Epithelial cell of proximal tubule (primary cell): Measurements from ENCODE around the gene PRKD3. TPM values are rescaled to one million over a fixed set of nuclear protein-coding genes. Genes with fewer than 3 reads are reported as not detected.

Experiments used
- DNase-seq: peaks from one replicate; pipeline ENCODE4 v3.0.0-alpha.2; 2011; ENCODE audit warnings: low read depth
- H3K4me3 ChIP-seq: 2 replicates; pipeline ENCODE4 v1.5.1; 2011; ENCODE audit warnings: low read depth, mild to moderate bottlenecking, low read length
- CTCF ChIP-seq: conservative IDR thresholded peaks from 2 replicates; pipeline ENCODE4 v1.5.1; 2012; ENCODE audit warnings: low read depth, mild to moderate bottlenecking, low read length
- total RNA-seq: library from RNA; depleted of rRNA; stranded (reverse); fragments of >200 nt; gene quantifications from 2 replicates; pipeline ENCODE4 v1.2.3, GENCODE V29; 2015

Gene PRKD3
- total RNA-seq, 1 donor from 2014 or later = 31.8 TPM

GRCh38 chr2:37323781-37324535 is 675 bp downstream of the PRKD3 start:
- H3K4me3 ChIP-seq = peak overlapping the region; percentile 89
- no peak for TF ChIP-seq CTCF
- DNase-seq = no peak

GRCh38 chr2:37323176-37323780 is 1.4 kb downstream of the PRKD3 start:
- TF ChIP-seq CTCF = no peak
- no peak for DNase-seq
- peak overlapping the region; percentile 89 for H3K4me3 ChIP-seq

DNA sequence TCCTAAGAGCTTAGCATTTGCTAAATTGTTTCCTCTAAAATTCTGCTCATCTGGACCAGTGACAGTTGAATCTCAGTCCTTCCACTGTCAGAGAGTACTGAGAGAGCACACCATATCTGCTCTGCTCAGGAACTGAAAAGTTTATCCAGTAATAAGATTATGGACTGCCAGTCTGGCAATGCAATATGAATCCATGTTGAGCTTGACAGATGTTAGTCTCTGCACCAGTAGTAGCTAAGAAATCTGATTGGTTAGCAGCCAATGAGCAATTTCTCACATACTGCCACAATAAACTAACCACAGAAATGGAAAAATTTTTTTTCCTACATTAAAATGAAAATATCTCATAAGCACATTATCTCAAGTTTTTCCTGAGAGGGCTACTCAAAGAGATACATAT is 2.3 kb downstream of the PRKD3 start:
- DNase-seq = no peak
- no peak overlapping the region for H3K4me3 ChIP-seq
- no peak for TF ChIP-seq CTCF

DNA sequence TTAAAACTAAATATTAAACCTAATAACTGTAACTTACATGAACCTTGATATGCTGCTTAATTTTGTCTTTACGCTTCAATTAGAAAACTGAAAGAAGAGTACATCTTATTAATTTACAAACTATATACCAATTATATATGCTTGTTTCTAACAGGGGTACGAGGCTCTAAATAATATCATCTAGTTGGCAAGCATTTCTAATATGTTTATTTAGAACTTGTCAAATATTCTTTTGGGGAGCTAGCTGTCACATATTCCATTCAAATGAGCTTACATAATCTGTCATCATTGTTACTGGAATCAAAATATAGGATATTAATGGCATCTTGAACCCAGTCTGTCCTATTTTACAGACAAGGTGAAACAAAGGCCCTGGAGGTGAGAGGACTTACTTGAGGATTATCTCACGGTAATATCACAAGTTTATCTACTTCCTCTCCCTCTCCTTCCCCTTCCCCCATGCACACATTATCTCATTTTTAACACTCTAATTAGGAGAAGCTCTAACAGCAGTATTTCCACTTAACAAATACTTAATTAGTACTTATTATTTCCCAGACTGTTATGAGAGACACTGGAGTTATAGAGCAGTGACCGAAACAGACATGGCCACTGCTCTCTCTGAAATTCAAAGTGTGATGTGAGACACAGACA is 3.5 kb downstream of the PRKD3 start:
- no peak for DNase-seq
- H3K4me3 ChIP-seq = no peak overlapping the region
- TF ChIP-seq CTCF = no peak

DNA sequence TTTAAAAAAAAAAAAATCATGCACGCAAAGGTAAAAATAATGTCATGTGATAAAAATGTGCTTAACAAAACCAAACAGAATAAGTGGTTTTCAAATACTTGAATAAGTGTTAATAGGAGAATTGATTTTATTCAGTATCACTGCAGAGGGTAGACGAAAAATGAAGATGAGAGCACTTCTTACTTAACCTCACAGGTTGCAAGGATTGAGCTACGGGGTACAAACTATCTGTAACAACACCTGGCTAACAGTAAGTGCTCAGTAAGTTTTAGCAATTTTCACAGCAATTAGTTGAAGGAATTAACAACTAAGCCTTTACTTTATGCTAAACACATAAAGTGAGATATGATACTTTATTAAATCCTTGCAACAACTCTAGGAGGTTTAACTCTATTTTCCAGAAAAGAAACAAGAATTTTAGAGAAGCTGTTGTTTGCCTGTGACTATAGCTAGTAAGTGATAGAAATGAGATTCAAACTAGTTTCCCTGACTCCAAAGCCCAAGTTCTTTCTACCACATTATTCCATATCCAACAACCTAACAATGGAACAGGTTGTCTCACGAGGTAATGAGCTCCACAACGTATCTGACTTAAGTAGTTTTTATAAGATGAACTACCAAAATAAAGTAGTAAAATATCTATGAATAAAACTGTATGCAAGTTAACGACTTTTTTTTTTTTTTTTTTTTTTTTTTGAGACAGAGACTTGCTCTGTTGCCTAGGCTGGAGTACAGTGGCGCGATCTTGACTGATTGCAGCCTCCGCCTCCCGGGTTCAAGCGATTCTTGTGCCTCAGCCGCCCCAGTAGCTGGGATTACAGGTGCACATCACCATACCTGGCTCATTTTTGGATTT is 4.7 kb downstream of the PRKD3 start:
- H3K4me3 ChIP-seq = no peak overlapping the region
- TF ChIP-seq CTCF = no peak
- DNase-seq = no peak

GRCh38 chr2:37318401-37318800 is 6.2 kb downstream of the PRKD3 start:
- H3K4me3 ChIP-seq = no peak overlapping the region
- no peak for DNase-seq

More at GRCh38 chr2:37318401-37318800, 6.2 kb downstream of the PRKD3 start:
- TF ChIP-seq CTCF = no peak
